ENCODE results near the gene RAPGEF5.
A peak's percentile ranks its signal among the peaks of the same experiment; 100 is the strongest.
"Not testable (repeated sequence)": the region's sequence is repeated elsewhere in the genome, so short reads cannot be mapped to it uniquely, and the experiment has no call there.

Gene RAPGEF5

DNA sequence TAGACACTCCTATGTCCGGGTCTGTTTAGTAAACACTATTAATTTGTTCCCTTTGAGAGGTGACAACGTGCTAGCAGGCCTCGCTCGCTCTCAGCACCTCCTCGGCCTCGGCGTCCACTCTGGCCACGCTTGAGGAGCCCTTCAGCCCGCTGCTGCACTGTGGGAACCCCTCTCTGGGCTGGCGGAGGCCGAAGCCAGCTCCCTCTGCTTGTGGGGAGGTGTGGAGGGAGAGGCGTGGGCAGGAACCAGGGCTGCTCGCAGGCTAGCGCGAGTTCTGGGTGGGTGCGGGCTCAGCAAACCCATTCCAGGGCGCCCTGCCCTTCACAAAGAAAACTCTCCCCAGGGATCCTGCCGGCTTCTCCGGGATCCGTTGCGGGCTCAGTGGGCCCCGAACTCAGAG, 266.8 kb downstream of the RAPGEF5 start:
- Histone ChIP-seq H3K36me3 (ENCODE audit: insufficient read depth, low read length) (no peaks in the 10 kb centered on the region), H3K27ac (no peak overlapping the region), H3K9me3 (ENCODE audit: low read depth, low read length) (no peaks in the 10 kb centered on the region), H3K4me3 (no peak overlapping the region), H3K9ac (ENCODE audit: insufficient read length) (no peak overlapping the region)
- TF ChIP-seq FOXP2 (optimal IDR thresholded peaks at IDR 0.05; ENCODE audit: control extremely low read depth, extremely low read length, insufficient read depth) (no peak), POLR2AphosphoS5 (IDR thresholded peaks at IDR 0.05; ENCODE audit: borderline replicate concordance, low read depth, low read length) (no peak), EZH2 (IDR thresholded peaks at IDR 0.05) (no peak)
- DNase-seq (ENCODE audit: low read depth, low spot score): no peak

DNA sequence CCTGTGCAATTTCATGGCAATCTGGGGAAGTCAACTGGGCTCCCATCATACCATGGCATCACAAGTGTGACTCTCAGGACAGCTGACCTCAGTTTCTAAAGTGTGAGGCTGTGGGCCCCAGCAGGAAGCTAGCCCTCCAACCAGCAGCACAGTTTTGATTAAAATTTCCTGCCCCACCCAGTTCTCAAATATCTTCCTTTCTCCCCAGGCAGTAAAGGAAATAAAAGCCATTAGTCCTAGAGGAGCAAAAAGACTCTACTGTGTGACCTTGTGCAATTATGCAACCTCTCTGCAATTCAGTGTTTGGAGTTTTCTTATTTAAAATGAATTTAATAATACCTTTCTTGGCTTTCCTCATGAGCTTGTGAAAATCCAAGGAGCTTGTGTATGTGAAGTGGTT, 268.1 kb downstream of the RAPGEF5 start:
- Histone ChIP-seq H3K9me3 (ENCODE audit: low read depth, low read length) (no peaks in the 10 kb centered on the region), H3K36me3 (ENCODE audit: insufficient read depth, low read length) (no peaks in the 10 kb centered on the region), H3K9ac (ENCODE audit: insufficient read length) (no peak overlapping the region), H3K27ac (no peak overlapping the region), H3K4me3 (no peak overlapping the region)
- TF ChIP-seq FOXP2 (optimal IDR thresholded peaks at IDR 0.05; ENCODE audit: control extremely low read depth, extremely low read length, insufficient read depth) (no peak), POLR2AphosphoS5 (IDR thresholded peaks at IDR 0.05; ENCODE audit: borderline replicate concordance, low read depth, low read length) (no peak), EZH2 (IDR thresholded peaks at IDR 0.05) (no peak)
- no peak for DNase-seq (ENCODE audit: low read depth, low spot score)

GRCh38 chr7:22087861-22088260, 269.1 kb downstream of the RAPGEF5 start:
- Histone ChIP-seq H3K4me3 (no peak overlapping the region), H3K36me3 (ENCODE audit: insufficient read depth, low read length) (no peaks in the 10 kb centered on the region), H3K27ac (no peak overlapping the region), H3K9me3 (ENCODE audit: low read depth, low read length) (no peaks in the 10 kb centered on the region), H3K9ac (ENCODE audit: insufficient read length) (no peak overlapping the region)
- TF ChIP-seq EZH2 (IDR thresholded peaks at IDR 0.05) (no peak), FOXP2 (optimal IDR thresholded peaks at IDR 0.05; ENCODE audit: control extremely low read depth, extremely low read length, insufficient read depth) (no peak), POLR2AphosphoS5 (IDR thresholded peaks at IDR 0.05; ENCODE audit: borderline replicate concordance, low read depth, low read length) (no peak)
- no peak for DNase-seq (ENCODE audit: low read depth, low spot score)

DNA sequence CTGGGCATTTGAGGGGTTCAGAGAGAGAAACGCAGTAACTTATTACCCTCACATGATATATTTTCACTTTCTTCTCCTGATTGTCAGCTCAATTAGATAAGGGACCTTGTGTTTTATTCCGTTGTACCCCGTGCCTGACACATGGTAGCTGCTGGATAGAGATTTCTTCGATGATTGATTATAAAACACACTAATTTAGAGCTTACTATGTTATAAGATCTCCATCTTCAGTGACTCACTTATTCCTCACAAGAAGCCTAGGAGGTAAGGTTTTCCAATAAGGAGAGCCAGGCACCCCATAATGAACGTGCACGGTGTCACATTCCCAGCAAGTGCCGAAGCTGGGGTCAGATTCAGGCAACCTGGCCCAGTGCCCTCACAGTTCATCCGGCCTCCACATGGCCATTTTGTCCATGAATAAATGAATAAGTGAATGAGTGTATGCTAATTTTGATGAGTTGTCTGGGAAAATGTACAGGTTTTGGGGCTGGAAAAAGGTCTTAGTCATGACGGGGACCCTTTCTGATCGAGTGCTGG, 273.2 kb downstream of the RAPGEF5 start:
- Histone ChIP-seq H3K27ac (no peak overlapping the region), H3K9ac (ENCODE audit: insufficient read length) (no peak overlapping the region), H3K36me3 (ENCODE audit: insufficient read depth, low read length) (no peaks in the 10 kb centered on the region), H3K9me3 (ENCODE audit: low read depth, low read length) (no peaks in the 10 kb centered on the region), H3K4me3 (peak overlapping the region; percentile 67)
- TF ChIP-seq FOXP2 (optimal IDR thresholded peaks at IDR 0.05; ENCODE audit: control extremely low read depth, extremely low read length, insufficient read depth): no peak
- TF ChIP-seq EZH2 (IDR thresholded peaks at IDR 0.05): no peak
- TF ChIP-seq POLR2AphosphoS5 (IDR thresholded peaks at IDR 0.05; ENCODE audit: borderline replicate concordance, low read depth, low read length): no peak
- DNase-seq (ENCODE audit: low read depth, low spot score): no peak

GRCh38 chr7:22082886-22083703, 273.9 kb downstream of the RAPGEF5 start:
- Histone ChIP-seq H3K9me3 (ENCODE audit: low read depth, low read length) (no peaks in the 10 kb centered on the region), H3K36me3 (ENCODE audit: insufficient read depth, low read length) (no peaks in the 10 kb centered on the region), H3K9ac (ENCODE audit: insufficient read length) (no peak overlapping the region), H3K27ac (no peak overlapping the region), H3K4me3 (peak overlapping the region; percentile 67)
- DNase-seq (ENCODE audit: low read depth, low spot score): no peak
- peak; percentile 57 for TF ChIP-seq EZH2 (IDR thresholded peaks at IDR 0.05)
- no peak for TF ChIP-seq POLR2AphosphoS5 (IDR thresholded peaks at IDR 0.05; ENCODE audit: borderline replicate concordance, low read depth, low read length)

- TF ChIP-seq POLR2AphosphoS5 (IDR thresholded peaks at IDR 0.05; ENCODE audit: borderline replicate concordance, low read depth, low read length): no peak
- Histone ChIP-seq H3K9ac (ENCODE audit: insufficient read length) (no peak overlapping the region), H3K9me3 (ENCODE audit: low read depth, low read length) (no peaks in the 10 kb centered on the region), H3K27ac (no peak overlapping the region), H3K36me3 (ENCODE audit: insufficient read depth, low read length) (no peaks in the 10 kb centered on the region), H3K4me3 (peak overlapping the region; percentile 67)
- DNase-seq (ENCODE audit: low read depth, low spot score): no peak
Observed at GRCh38 chr7:22082553-22082885, 274.4 kb downstream of the RAPGEF5 start.

DNA sequence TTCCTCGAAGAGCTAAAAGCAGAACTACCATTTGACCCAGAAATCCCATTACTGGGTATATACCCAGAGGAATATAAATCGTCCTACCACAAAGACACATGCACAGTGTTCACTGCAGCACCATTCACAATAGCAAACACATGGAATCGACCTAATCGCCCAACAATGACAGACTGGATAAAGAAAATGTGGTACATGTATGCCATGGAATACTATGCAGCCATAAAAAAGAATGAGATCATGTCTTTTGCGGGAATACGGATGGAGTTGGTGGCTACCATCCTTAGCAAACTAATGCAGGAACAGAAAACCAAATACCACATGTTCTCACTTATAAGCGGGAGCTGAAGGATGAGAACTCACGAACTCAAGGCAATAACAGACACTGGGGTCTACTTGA, 276.7 kb downstream of the RAPGEF5 start:
- not testable (repeated sequence) for H3K4me3 ChIP-seq; H3K27ac ChIP-seq; H3K9me3 ChIP-seq (ENCODE audit: low read depth, low read length); H3K9ac ChIP-seq (ENCODE audit: insufficient read length); H3K36me3 ChIP-seq (ENCODE audit: insufficient read depth, low read length); DNase-seq (ENCODE audit: low read depth, low spot score)

- H3K4me3 ChIP-seq; DNase-seq (ENCODE audit: low read depth, low spot score); H3K9me3 ChIP-seq (ENCODE audit: low read depth, low read length); H3K9ac ChIP-seq (ENCODE audit: insufficient read length); H3K36me3 ChIP-seq (ENCODE audit: insufficient read depth, low read length); H3K27ac ChIP-seq: not testable (repeated sequence)
Observed at GRCh38 chr7:22078872-22079271, 278.1 kb downstream of the RAPGEF5 start.

GRCh38 chr7:22075561-22075960, 281.4 kb downstream of the RAPGEF5 start:
- TF ChIP-seq POLR2AphosphoS5 (IDR thresholded peaks at IDR 0.05; ENCODE audit: borderline replicate concordance, low read depth, low read length): no peak
- TF ChIP-seq FOXP2 (optimal IDR thresholded peaks at IDR 0.05; ENCODE audit: control extremely low read depth, extremely low read length, insufficient read depth): no peak
- TF ChIP-seq EZH2 (IDR thresholded peaks at IDR 0.05): no peak
- H3K9ac ChIP-seq (ENCODE audit: insufficient read length): no peak overlapping the region
- H3K27ac ChIP-seq: no peak overlapping the region
- no peak overlapping the region for H3K4me3 ChIP-seq
- H3K36me3 ChIP-seq (ENCODE audit: insufficient read depth, low read length): no peaks in the 10 kb centered on the region
- no peak for DNase-seq (ENCODE audit: low read depth, low spot score)
- H3K9me3 ChIP-seq (ENCODE audit: low read depth, low read length): no peaks in the 10 kb centered on the region
